HS-27A (cell line): ENCODE results near the gene IFITM5.
"Not testable (repeated sequence)": the region's sequence is repeated elsewhere in the genome, so short reads cannot be mapped to it uniquely, and the experiment has no call there.

Source experiments
- DNase-seq: peaks from one replicate; pipeline ENCODE4 v3.0.0-alpha.2; 2012; ENCODE audit warnings: low read depth, missing footprints

The IFITM5 gene

GRCh38 chr11:295351-296170, 3.8 kb downstream of the IFITM5 start:
- DNase-seq = no peak

GRCh38 chr11:294780-295179, 4.5 kb downstream of the IFITM5 start:
- no peak for DNase-seq

- DNase-seq = no peak
These were observed 5.3 kb downstream of the IFITM5 start for GRCh38 chr11:293852-294661.

- DNase-seq = no peak
These were observed 6.0 kb downstream of the IFITM5 start for GRCh38 chr11:293271-293851.

- DNase-seq = no peak
These were observed 6.9 kb downstream of the IFITM5 start for GRCh38 chr11:292211-293121.

- no peak for DNase-seq
These were observed 7.8 kb downstream of the IFITM5 start for GRCh38 chr11:291281-292210.

- no peak for DNase-seq
These were observed 8.6 kb downstream of the IFITM5 start for GRCh38 chr11:290621-291231.

GRCh38 chr11:289712-290620, 9.4 kb downstream of the IFITM5 start:
- no peak for DNase-seq

- DNase-seq = no peak
These were observed 10.0 kb downstream of the IFITM5 start for GRCh38 chr11:289398-289711.

- no peak for DNase-seq
These were observed 10.6 kb downstream of the IFITM5 start, which contains the start of gene PGGHG for GRCh38 chr11:288478-289397. Gene PGGHG, plus strand, starts transcription at chr11:289126. Its CDS starts 691 bp downstream, at chr11:289817.

- DNase-seq = no peak
These were observed 11.4 kb downstream of the IFITM5 start for GRCh38 chr11:287821-288477.

- DNase-seq = not testable (repeated sequence)
These were observed 12.1 kb downstream of the IFITM5 start for GRCh38 chr11:286977-287820.

GRCh38 chr11:285894-286220, 13.5 kb downstream of the IFITM5 start:
- no peak for DNase-seq

GRCh38 chr11:285021-285893, 14.1 kb downstream of the IFITM5 start:
- no peak for DNase-seq

- DNase-seq = no peak
These were observed 15.0 kb downstream of the IFITM5 start for GRCh38 chr11:284105-285020.
